ENCODE measurements around the gene CTPS2.
"Not testable (repeated sequence)": the region's sequence is repeated elsewhere in the genome, so short reads cannot be mapped to it uniquely, and the experiment has no call there.

CTPS2 gene

GRCh38 chrX:16601885-16602284, 110.6 kb downstream of the CTPS2 start:
- DNase-seq, result no peak

- DNase-seq, result no peak
These were observed 118.0 kb downstream of the CTPS2 start for GRCh38 chrX:16594490-16594889.

- DNase-seq, result no peak
These were observed 118.7 kb downstream of the CTPS2 start for GRCh38 chrX:16593801-16594200.

- no peak for DNase-seq
These were observed 120.2 kb downstream of the CTPS2 start for GRCh38 chrX:16592194-16592770.

GRCh38 chrX:16589826-16590225, 122.6 kb downstream of the CTPS2 start:
- DNase-seq, result no peak

- no peak for DNase-seq
These were observed 123.3 kb downstream of the CTPS2 start for GRCh38 chrX:16589211-16589610.

- DNase-seq, result no peak
These were observed 124.2 kb downstream of the CTPS2 start for GRCh38 chrX:16588266-16588665.

GRCh38 chrX:16587836-16588235, 124.6 kb downstream of the CTPS2 start:
- no peak for DNase-seq

GRCh38 chrX:16586377-16587112, 125.9 kb downstream of the CTPS2 start:
- no peak for DNase-seq

GRCh38 chrX:16585486-16586376, 126.7 kb downstream of the CTPS2 start:
- DNase-seq, result no peak

GRCh38 chrX:16580004-16580797, 132.3 kb downstream of the CTPS2 start:
- not testable (repeated sequence) for DNase-seq

- DNase-seq, result no peak
These were observed 133.0 kb downstream of the CTPS2 start for GRCh38 chrX:16579517-16579916.

- no peak for DNase-seq
These were observed 134.3 kb downstream of the CTPS2 start for GRCh38 chrX:16578218-16578617.

GRCh38 chrX:16577483-16578029, 134.9 kb downstream of the CTPS2 start:
- no peak for DNase-seq

GRCh38 chrX:16575388-16575787, 137.1 kb downstream of the CTPS2 start:
- not testable (repeated sequence) for DNase-seq

GRCh38 chrX:16573781-16574180, 138.7 kb downstream of the CTPS2 start:
- no peak for DNase-seq

GRCh38 chrX:16567681-16568080, 144.8 kb downstream of the CTPS2 start:
- no peak for DNase-seq

GRCh38 chrX:16566571-16566970, 145.9 kb downstream of the CTPS2 start:
- DNase-seq, result no peak

- DNase-seq, result no peak
These were observed 152.3 kb downstream of the CTPS2 start for GRCh38 chrX:16560173-16560572.

GRCh38 chrX:16559206-16559619, 153.3 kb downstream of the CTPS2 start:
- DNase-seq, result no peak

- DNase-seq, result no peak
These were observed 154.0 kb downstream of the CTPS2 start for GRCh38 chrX:16558489-16558888.

GRCh38 chrX:16552546-16552945, 159.9 kb downstream of the CTPS2 start:
- DNase-seq, result no peak

- no peak for DNase-seq
These were observed 164.8 kb downstream of the CTPS2 start for GRCh38 chrX:16547644-16548043.

Measured in DMS79 (cell line).